ENCODE data around the gene PLEKHG1.

Gene PLEKHG1

DNA sequence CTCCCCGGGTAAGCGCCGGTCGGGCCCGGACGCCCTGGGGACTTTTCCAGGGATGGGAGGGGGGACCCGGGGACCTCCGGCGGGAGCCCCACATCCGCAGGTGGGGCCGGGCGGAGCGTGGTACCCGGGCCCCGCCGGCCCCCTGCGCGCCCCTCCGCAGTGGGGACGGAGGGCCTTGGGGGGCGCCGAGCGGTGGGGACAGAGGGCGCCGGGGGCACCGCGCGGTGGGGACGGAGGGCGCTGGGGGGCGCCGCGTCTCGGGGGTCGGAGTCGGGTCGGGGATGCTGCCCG lies 270 bp downstream of the PLEKHG1 start:
- H3K27ac ChIP-seq: peak overlapping the region; percentile 90
- TF ChIP-seq CTCF (IDR thresholded peaks at IDR 0.05): no peak
- peaks cover 42% of the 10 kb centered on the region for H3K4me1 ChIP-seq
- H3K9ac ChIP-seq: peak overlapping the region; percentile 71
- peak overlapping the region; percentile 80 for H2AFZ ChIP-seq
- peak overlapping the region; percentile 71 for H3K4me3 ChIP-seq (ENCODE audit: low read depth, low read length)
- peaks cover 32% of the 10 kb centered on the region for H3K79me2 ChIP-seq
- no peaks in the 10 kb centered on the region for H3K9me3 ChIP-seq (ENCODE audit: control insufficient read depth, low read length)
- H3K4me2 ChIP-seq (ENCODE audit: low read length): peak overlapping the region; percentile 76
- no peaks in the 10 kb centered on the region for H3K27me3 ChIP-seq (ENCODE audit: control insufficient read depth, insufficient read depth, low read length)
- no peaks in the 10 kb centered on the region for H3K36me3 ChIP-seq (ENCODE audit: control insufficient read depth, insufficient read depth, low read length)

DNA sequence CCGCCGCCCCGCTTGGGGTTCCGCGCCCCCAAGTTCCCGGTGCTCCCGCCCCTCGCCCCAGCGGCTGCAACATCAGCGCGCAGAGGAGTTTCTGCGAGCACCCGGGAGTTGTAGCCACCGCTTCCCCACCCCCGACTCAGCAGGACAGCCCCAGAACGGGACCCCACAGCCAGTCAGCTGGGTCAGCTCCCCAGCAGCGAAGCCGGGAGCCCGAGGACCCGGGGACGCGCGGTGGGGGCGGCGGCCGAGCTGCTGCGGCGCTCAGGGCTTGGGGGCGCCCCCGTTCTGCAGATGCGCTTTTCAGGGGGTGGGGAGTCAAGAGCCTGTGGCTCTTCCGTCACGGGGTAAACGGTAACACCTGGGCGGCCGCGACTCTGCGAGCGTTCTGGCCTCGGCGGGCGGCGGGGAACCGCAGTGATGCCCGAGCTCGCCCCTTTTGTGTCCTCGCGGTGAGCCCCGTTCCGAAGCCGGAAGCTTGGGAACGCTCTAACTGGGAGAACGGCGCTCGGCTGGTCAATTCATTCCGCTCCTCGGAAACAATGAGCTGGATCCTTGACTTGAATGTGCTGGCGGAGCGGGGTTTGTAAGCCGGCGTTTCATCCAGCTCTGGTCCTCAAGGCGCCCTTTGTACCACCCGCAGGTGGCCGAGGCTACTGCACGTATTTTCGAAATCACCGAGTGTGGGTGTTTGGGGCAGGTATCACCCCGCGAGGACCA lies 774 bp downstream of the PLEKHG1 start:
- TF ChIP-seq CTCF (IDR thresholded peaks at IDR 0.05): peak; percentile 74
- H2AFZ ChIP-seq: peak overlapping the region; percentile 80

DNA sequence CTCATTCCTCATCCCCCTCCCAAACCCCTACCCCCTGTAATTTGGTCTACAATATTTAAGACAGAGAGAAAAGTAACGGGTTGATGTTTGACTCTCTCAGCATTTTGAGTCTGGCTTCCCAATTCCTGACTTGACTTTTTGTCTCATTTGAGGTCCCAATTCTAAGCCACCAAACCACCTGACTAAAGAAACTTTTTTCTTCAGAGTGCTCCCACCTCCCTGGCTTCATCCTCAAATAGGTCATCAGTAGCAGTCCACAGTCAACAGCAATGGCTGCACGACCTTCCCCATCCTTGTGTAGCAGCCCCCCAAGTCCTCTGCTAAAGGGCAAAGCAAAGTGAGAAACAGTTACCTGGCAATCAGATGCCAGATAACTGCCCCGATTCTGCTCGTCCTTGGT lies 1.8 kb downstream of the PLEKHG1 start:
- no peak overlapping the region for H3K9ac ChIP-seq

More for the DNA sequence above, 774 bp downstream of the PLEKHG1 start:
- Histone ChIP-seq H3K27me3 (ENCODE audit: control insufficient read depth, insufficient read depth, low read length) (no peaks in the 10 kb centered on the region), H3K4me2 (ENCODE audit: low read length) (peak overlapping the region; percentile 76), H3K4me1 (peaks cover 42% of the 10 kb centered on the region), H3K36me3 (ENCODE audit: control insufficient read depth, insufficient read depth, low read length) (no peaks in the 10 kb centered on the region), H3K9ac (peak overlapping the region; percentile 71), H3K79me2 (peaks cover 37% of the 10 kb centered on the region), H3K27ac (peak overlapping the region; percentile 90), H3K4me3 (ENCODE audit: low read depth, low read length) (peak overlapping the region; percentile 71), H3K9me3 (ENCODE audit: control insufficient read depth, low read length) (no peaks in the 10 kb centered on the region)

GRCh38 chr6:150603176-150603575 lies 3.5 kb downstream of the PLEKHG1 start:
- Histone ChIP-seq H2AFZ (no peak overlapping the region), H3K9ac (no peak overlapping the region), H3K4me3 (ENCODE audit: low read depth, low read length) (no peak overlapping the region), H3K27me3 (ENCODE audit: control insufficient read depth, insufficient read depth, low read length) (no peaks in the 10 kb centered on the region), H3K79me2 (peaks cover 57% of the 10 kb centered on the region), H3K4me2 (ENCODE audit: low read length) (no peak overlapping the region), H3K36me3 (ENCODE audit: control insufficient read depth, insufficient read depth, low read length) (no peaks in the 10 kb centered on the region), H3K4me1 (peaks cover 33% of the 10 kb centered on the region), H3K27ac (no peak overlapping the region), H3K9me3 (ENCODE audit: control insufficient read depth, low read length) (no peaks in the 10 kb centered on the region)
- no peak for TF ChIP-seq CTCF (IDR thresholded peaks at IDR 0.05)

More for the DNA sequence above, 1.8 kb downstream of the PLEKHG1 start:
- Histone ChIP-seq H3K9me3 (ENCODE audit: control insufficient read depth, low read length) (no peaks in the 10 kb centered on the region), H3K4me3 (ENCODE audit: low read depth, low read length) (no peak overlapping the region), H3K36me3 (ENCODE audit: control insufficient read depth, insufficient read depth, low read length) (no peaks in the 10 kb centered on the region), H3K4me2 (ENCODE audit: low read length) (peak overlapping the region; percentile 76), H3K79me2 (peaks cover 39% of the 10 kb centered on the region), H2AFZ (no peak overlapping the region), H3K27ac (peak overlapping the region; percentile 90), H3K4me1 (peaks cover 43% of the 10 kb centered on the region), H3K27me3 (ENCODE audit: control insufficient read depth, insufficient read depth, low read length) (no peaks in the 10 kb centered on the region)
- TF ChIP-seq CTCF (IDR thresholded peaks at IDR 0.05): no peak

DNA sequence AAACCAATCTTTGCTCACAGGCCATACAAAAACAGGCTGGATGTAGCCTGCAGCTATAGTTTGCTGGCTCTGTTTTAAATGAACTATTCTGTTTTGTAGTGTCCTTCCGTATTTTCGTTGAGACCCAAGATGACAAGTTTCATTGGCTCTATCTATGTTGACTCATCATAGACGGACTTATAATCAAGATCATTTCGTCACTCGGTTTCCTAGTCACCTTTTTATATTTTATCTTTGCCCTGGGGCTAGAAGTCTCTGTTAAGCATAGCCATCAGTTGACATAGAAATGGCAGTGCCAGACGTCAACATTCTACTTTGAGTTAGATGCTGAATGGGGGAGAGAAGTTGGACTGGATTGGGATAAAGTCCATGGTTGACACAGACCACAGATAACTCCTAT lies 4.8 kb downstream of the PLEKHG1 start:
- Histone ChIP-seq H3K4me2 (ENCODE audit: low read length) (no peak overlapping the region), H3K27ac (no peak overlapping the region), H3K79me2 (peaks cover 69% of the 10 kb centered on the region), H3K4me3 (ENCODE audit: low read depth, low read length) (no peak overlapping the region), H3K27me3 (ENCODE audit: control insufficient read depth, insufficient read depth, low read length) (no peaks in the 10 kb centered on the region), H2AFZ (no peak overlapping the region), H3K9ac (no peak overlapping the region), H3K36me3 (ENCODE audit: control insufficient read depth, insufficient read depth, low read length) (no peaks in the 10 kb centered on the region), H3K9me3 (ENCODE audit: control insufficient read depth, low read length) (no peaks in the 10 kb centered on the region), H3K4me1 (peaks cover 24% of the 10 kb centered on the region)
- no peak for TF ChIP-seq CTCF (IDR thresholded peaks at IDR 0.05)
